HG02981 (cell line): ENCODE data around the gene GNPTG.

Experiments
- ATAC-seq: cut with Tn5 transposase; IDR thresholded peaks from one replicate; pipeline ENCODE4 v1.9.1; 2021; ENCODE audit warnings: mild to moderate bottlenecking, moderate library complexity; ENCODE audit not compliant: unreplicated experiment

Gene GNPTG

GRCh38 chr16:1367486-1368174, 15.9 kb downstream of the GNPTG start:
- no peak for ATAC-seq

DNA sequence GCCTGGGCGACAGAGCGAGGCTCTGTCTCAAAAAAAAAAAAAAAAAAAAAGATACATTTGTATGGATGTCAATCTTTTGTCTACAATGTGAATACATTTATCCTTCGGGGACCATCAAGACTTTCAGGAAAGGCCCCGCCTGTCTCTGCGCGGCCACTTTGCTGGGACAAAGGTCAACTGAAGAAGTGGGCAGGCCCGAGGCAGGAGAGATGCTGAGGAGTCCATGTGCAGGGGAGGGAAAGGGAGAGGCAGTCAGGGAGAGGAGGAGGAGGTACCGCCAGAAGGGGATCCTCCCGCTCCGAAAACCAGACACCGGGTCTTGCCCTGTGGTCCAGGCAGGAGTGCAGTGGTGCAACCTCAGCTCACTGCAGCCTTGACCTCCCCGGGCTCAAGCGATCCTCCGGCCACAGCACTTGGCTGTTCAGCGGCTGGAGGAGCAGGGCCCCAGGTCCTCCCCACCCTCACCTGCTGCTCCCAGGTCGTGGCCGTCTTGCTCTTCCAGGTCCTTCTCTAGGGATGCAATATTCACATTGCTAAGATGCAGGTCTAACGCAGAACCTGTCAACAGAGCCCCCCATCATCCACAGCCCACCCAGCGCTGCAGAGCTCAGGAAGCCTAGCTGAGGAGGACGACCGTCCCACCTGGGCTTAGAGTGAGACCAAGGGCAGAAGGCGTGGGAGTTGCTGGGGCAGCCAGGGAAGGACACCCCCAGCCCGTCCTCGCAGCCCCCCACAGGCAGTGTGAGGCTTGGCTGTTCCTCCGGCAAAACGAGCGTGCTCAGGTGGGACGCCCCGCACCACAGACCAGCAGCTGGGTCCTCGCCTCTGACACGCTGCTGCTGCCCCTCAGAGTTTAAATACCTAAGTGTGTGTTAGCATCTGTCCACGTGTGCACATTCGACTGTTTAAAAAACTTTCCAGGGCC, 19.6 kb downstream of the GNPTG start:
- no peak for ATAC-seq

GRCh38 chr16:1372292-1372950, 20.7 kb downstream of the GNPTG start:
- no peak for ATAC-seq

GRCh38 chr16:1374418-1375297, 22.9 kb downstream of the GNPTG start:
- no peak for ATAC-seq

- no peak for ATAC-seq
Observed at GRCh38 chr16:1375298-1375640, 23.5 kb downstream of the GNPTG start.

DNA sequence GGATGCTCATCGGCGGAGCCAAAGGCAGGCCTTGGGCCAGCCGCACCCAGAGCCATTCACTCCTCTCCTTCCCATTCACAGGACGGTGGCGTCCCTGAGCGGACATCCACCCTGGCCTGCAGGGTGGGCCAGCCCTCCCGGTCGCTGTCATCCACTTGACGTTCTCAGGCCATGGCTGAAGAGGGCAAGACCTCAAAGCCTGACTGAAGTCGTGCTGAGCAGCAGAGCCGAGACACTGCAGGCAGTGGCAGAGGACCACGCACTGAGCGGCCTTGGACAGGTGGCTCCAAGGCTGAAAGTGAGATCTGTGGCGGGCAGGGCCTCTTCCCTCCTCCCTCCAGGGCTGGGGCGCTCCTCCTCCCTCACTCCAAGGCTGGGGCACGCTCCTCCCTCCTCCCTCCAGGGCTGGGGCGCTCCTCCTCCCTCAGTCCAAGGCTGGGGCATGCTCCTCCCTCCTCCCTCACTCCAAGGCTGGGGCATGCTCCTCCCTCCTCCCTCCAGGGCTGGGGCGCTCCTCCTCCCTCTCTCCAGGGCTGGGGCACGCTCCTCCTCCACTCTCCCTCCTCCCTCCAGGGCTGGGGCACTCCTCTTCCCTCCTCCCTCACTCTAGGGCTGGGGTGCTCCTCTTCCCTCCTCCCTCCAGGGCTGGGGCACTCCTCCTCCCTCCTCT, 24.1 kb downstream of the GNPTG start:
- no peak for ATAC-seq

- no peak for ATAC-seq
Observed at GRCh38 chr16:1377406-1378010, 25.8 kb downstream of the GNPTG start.

DNA sequence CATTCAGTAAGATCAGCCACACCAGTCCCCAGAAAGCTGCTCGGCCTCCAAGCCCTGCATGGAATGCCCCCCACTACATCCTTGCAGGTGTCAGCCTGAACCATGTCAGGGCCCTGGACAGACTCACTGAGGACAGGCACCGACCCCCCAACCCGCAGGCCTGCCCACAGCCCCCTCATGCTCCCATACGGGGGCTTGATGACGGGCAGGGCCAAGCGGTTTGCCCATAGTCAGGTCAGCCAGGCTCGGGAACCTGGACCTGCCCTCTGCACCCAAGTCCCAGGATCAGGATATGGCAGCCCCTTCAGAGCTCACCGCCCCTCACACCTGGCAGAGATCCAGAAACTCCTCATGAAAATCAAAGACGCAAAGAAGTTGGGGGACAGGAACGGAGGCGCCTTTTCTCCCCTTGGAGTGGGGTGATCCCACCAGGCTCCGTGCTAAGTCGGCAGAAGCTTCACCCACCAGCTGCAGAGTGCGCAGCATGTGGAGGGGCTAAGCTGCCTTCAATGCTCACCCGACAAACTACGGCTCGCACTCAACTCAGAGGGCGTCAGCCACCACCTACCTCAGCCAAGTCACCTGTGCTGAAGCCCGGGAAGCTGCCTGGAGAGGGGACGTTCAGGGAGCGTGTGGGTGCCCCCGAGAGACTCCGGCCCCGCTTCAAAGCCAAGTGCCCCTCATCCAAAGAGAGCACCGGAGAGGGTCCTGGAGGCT, 26.5 kb downstream of the GNPTG start:
- ATAC-seq, result no peak

DNA sequence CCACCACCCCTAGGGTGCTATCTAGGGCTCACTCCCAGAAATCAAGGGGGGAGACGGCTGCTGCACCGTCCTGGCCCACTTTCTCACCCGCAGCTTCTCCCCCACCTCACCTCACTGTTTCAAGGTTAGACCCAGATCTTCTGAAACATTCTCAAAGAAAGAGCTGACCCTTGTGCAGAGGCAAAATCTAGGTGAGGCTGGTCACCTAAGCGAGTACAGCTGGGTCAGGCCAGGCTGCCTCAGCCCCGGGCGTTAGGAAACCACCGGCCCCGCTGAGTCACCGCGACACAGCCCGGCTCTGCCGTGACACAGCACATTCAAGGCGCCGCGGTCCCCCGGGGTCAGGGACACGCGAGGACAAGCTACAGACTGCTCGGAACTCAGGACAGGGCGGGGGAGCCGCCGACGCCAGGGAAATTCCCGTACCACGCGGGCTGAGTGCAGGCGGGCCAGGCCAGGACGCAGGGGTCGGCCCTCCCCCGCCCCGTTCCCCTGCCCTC, 27.1 kb downstream of the GNPTG start:
- ATAC-seq, result peak; percentile 44

- ATAC-seq, result peak; percentile 54
Observed at GRCh38 chr16:1379304-1380076, 27.8 kb downstream of the GNPTG start.

- no peak for ATAC-seq
Observed at GRCh38 chr16:1380195-1380594, 28.5 kb downstream of the GNPTG start.

DNA sequence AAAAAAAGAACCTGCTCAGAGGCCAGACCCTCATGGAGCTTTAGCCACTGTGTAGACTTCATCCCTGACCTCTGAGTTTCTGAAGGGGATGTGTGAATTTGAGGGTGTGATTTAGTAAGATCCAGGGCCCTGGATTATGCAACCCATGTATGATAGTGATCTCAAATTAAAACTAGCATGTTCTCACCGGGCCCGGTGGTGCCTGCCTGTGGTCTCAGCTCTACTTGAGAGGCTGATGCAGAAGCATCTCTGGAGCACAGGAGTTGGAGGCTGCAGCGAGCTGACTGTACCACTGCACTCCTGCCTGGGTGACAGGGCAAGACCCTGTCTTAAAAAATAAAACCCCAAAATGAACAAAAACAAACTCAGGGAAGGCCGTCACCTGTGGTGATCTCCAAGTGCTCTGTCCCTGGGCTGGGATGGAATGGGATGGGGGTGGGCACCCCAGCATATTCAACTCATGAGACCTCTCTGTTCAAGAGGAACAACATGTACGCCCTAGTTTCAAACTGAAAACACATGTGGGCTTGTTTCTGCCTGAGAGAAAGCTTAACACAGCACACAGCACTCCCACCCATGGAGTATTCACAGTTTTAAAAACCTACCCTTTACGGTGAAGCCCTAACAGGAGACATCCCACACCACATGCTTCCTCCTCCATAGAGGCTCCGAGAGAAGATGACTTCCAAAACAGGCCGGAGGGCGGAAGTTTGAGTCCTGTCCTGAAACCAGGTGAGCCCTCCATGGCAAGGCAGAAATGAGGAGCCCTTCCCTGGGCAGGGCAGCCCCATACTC, 30.1 kb downstream of the GNPTG start:
- no peak for ATAC-seq

- no peak for ATAC-seq
Observed at GRCh38 chr16:1383556-1383955, 31.8 kb downstream of the GNPTG start.

GRCh38 chr16:1385232-1385631, 33.5 kb downstream of the GNPTG start:
- no peak for ATAC-seq

- ATAC-seq, result no peak
Observed at GRCh38 chr16:1387331-1387730, 35.6 kb downstream of the GNPTG start.

GRCh38 chr16:1389762-1390161, 38.0 kb downstream of the GNPTG start:
- no peak for ATAC-seq

GRCh38 chr16:1390239-1390779, 38.6 kb downstream of the GNPTG start:
- no peak for ATAC-seq
